Hypothalamus (tissue), 51 donors: ENCODE results near the gene MYDGF.
"Not testable (repeated sequence)": the region's sequence is repeated elsewhere in the genome, so short reads cannot be mapped to it uniquely, and the experiment has no call there.

Experiments
- DNase-seq, 51 donors: peaks; one replicate each; lab custom pipeline; 2025; lab: John Stamatoyannopoulos, UW

MYDGF gene

DNA sequence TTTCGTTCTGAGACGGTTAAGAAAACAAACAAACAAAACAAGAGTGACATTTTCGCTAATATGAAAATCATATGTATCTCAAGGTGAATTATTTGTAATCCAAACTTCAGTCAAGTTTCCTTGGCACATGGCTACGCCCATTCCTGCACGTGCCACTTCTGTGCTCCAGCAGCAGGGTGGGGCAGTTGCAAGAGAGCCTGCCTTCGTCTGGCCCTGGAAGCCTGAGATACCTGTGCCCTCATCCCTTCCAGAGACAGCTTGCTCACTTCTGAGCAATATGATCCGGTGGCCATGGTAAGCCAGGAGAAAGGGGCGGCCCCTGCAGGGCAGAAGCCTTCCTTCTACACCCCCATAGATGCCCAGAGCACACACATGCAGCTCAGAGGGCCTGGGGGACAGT lies 31.4 kb upstream of the MYDGF start:
- no peak for DNase-seq

GRCh38 chr19:4700693-4700970 lies 30.5 kb upstream of the MYDGF start:
- DNase-seq = no peak

- DNase-seq = no peak
These were observed 29.9 kb upstream of the MYDGF start for GRCh38 chr19:4699826-4700692.

DNA sequence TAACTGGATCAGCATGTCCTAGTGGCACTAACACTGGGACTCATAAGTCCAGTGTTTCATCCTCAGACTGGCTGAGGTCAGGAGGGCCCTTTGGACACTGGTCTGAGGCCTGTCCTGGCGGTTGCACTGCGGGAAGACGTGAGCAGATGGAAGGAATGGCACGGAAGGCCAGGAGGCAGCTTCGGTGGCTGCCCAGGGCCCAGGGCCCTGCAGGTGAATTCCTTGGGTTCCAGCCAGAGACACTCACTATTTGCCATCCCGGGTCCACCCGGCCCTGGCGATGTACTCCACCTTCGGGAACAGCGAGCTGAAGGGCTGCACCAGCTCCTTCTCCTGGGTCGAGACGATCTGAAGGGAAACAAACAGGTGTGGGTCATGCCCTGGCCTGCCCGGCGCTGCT lies 27.2 kb upstream of the MYDGF start:
- DNase-seq = no peak

- peak in 36 of 51 donors; percentile 2 to 71 (median 29) for DNase-seq
These were observed 25.1 kb upstream of the MYDGF start for GRCh38 chr19:4695224-4695731.

- peak in 42 of 51 donors; percentile 1 to 88 (median 54) for DNase-seq
These were observed 24.3 kb upstream of the MYDGF start for GRCh38 chr19:4694211-4694987.

- no peak for DNase-seq
These were observed 23.5 kb upstream of the MYDGF start for GRCh38 chr19:4693471-4694121.

DNA sequence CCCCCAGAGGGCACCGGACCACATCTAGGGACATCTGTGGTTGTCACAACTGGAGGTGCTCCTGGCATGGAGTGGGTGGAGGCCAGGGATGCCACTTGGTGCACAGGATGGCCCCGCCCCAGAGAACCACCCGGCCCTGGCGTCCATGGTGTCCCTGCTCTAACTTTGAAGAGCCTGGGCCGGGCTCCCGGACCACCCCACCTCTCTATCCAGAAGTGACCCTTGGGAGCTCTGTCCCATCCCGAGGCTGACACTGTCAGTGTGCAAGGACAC lies 22.9 kb upstream of the MYDGF start:
- no peak for DNase-seq

DNA sequence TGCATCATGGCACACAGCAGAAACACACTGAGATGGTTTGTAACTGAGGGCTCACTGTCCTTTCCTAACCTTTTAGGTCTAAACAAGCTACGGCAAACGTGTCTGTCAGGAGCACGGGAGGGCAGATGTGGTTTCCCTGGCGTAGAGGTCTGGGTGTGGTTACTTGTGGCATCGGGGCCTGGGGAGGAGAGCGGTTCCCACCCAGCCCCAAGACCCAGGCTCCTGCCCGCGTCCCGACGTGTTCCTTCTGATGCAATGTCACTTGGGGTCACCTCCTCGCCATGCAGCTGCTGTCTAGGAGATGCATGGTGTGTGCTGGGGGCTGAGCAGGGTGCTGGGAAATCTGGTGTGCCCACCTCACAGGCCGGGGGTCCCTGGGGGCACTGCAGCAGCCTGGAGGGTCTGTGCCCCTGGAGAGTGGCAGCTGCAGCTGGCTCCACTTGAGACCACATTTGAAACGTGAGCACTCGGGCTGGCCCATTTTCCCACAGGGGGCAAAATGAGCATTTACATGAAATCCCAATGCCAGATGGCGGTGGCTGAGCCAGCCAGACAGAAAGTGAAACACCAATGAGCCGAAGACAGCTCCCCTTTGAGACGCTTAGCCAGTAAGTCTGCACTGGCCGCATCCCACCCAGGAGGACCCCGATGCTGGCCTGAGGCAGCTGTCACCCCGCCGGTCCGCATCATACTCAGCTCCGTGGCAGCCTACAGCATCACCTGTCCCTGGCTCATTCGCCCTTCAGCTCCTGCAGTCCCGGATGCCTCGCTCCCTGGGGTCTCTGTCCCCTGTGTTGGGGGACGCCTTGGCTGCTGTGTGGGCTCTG lies 22.3 kb upstream of the MYDGF start:
- no peak for DNase-seq

DNA sequence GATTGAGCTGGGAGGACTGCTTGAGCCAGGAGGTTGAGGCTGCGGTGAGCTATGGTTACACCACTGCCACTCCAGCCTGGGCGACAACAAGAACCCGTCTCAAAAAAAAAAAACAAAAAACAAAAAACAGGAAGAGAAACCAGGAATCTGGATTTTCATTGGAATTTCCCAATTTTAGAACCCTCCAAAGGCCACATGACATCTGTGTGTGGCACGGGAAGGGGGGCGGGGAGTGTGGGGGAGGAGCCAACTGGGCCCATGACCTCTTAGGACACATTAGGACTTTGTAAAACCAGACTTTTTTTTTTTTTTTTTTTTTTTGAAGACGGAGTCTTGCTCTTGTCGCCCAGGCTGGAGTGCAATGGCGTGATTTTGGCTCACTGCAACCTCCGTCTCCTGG lies 21.2 kb upstream of the MYDGF start:
- DNase-seq = no peak

DNA sequence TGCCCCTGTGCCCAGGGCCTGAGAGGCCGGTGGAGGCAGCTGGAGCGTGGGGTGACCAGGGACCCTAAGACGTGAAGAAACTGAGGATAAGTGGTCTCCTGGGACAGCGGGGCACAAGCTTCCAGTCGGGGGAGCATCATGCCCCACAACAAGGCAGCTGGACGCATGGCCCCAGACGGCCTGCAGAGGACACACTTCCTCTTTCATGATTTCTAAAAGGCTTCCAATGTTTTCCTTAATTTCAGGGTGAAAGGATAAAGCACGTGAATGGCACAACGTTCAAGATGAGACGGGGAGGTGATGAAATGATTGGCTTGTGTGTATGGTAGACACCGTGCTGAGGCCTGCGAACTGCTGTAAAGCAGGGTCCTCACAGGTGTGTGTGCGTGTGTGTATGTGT lies 20.2 kb upstream of the MYDGF start:
- DNase-seq = no peak

GRCh38 chr19:4689403-4689802 lies 19.3 kb upstream of the MYDGF start:
- no peak for DNase-seq

DNA sequence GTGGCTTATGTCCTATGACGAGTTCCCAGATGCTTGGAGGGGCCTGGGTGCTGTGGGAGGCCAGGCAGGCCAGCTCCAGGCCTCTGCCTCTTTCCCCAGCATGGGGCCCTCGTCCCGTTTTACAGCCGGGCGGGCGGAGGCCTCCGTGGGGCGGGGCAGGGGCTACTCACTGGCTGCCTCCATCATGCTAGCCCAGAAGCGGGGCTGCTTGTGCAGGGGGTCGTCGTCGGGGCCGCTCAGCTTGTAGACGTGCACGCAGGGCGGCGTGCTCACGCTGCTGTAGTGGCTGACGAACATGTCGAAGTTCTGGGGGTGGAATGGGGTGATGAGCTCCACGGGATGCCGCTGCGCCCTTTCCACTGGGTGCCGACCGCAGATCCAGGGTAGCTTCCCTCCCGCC lies 18.4 kb upstream of the MYDGF start:
- DNase-seq = no peak

DNA sequence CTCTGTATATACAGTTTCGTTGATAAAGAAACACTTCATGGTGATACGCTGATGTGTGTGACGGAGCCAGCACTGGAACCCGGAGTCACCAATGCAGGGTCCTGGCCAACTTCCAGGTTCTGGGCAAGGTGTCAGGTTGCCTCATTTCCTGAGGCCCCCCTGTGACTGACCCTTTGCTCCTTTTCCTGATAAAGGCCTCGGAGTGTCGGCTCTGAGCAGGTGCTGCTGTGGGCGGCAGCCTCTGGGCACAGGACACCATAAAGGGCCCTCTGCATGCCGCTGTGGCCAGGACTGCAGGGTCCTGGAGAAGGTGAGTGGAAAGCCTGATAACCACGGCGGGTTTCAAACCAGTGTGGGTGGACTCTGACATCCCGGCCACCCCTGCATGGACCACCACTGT lies 17.3 kb upstream of the MYDGF start:
- no peak for DNase-seq

DNA sequence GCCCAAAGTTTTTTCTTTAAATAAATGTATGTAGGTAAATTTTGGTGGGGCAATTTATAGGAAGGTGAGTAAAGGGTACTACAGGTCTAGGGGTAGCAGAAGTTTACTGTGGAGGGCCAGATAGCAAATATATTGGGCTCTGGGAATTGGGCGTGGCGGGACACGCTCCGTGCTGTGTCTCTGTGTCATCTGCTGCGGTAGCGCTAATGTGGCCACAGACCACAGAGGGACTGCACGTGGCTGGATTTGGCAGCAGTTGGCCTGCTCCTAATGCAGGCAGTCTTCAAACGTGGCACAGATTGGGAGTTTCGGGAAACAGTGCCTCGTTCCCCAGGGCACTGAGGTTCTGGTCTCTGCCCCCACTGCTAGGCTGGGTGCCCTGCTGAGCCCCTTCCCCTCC lies 16.6 kb upstream of the MYDGF start:
- DNase-seq = no peak

GRCh38 chr19:4684312-4685095 lies 14.4 kb upstream of the MYDGF start:
- peak in 5 of 51 donors; percentile 7 to 21 (median 17) for DNase-seq

DNA sequence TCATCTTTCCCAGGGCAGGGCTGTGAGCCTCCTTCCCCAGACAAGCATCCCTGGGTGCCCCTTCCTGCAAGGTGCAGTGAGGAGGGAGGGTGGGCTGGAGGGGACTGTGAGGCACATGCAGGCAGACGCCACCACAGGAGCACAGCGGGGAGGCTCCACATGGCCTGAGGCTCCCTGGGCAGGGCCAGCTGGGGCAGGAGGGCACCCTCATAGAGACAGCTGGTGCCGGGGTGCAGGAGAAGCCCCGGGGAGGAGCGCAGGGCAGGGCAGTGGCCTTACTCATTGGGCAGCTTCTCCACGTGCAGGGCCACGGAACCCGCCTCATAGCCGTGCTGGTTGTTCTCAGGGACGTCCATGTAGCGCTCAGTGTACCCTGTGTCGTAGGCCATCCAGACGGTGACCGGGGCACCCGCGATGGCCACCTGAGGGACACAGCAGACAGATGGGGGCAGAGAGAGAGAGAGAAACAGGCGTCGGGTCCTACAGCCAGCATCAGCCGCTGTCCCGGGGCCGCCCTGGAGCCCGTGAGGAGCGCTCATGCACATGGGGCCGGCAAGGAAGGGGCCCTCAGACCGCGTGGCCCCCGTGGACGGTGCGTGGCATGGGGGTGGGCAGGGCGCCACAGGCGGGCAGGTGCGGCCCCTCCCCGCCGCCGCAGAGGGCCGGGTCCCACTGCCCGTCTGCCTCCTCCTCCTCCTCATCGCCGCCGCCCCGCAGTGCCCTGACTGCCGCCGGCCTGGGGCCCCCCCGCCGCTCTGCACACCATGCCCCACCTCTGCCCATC lies 12.5 kb upstream of the MYDGF start:
- no peak for DNase-seq

GRCh38 chr19:4680021-4680420 lies 9.9 kb upstream of the MYDGF start:
- not testable (repeated sequence) for DNase-seq
